IMR-90 (cell line): Measurements from ENCODE around the gene C16orf92. TPM values are rescaled to one million over a fixed set of nuclear protein-coding genes. Genes with fewer than 3 reads are reported as not detected.

Experiments used
- ATAC-seq: fragments of 200-7000 bp; cut with Tn5 transposase; 2 replicates; pipeline ENCODE4 v1.9.1; 2020; ENCODE audit warnings: low read depth, mild to moderate bottlenecking, moderate library complexity
- BruUV-seq: library from RNA; stranded (reverse); fragments of 400-500 nt; replicated peaks from 2 replicates; lab custom pipeline; 2021; lab: Mats Ljungman, UMichigan
- CTCF ChIA-PET: fragments of 300-600 bp; formaldehyde crosslinking; extraction: SDS; loops from one replicate; lab custom pipeline; 2021; ENCODE audit warnings: antibody characterized with exemption; lab: Yijun Ruan, JAX
- POLR2A ChIA-PET: fragments of 300-600 bp; sonication (Branson Sonifier 250); formaldehyde crosslinking; loops from one replicate; lab custom pipeline; 2022; ENCODE audit warnings: antibody characterized with exemption; ENCODE audit not compliant: unreplicated experiment; lab: Charles Lee
- DNase-seq: peaks from one replicate; pipeline ENCODE4 v3.0.0; 2013
- H2AFZ ChIP-seq: replicated peaks from 2 replicates; pipeline ENCODE3; 2013; ENCODE audit warnings: low read length, mild to moderate bottlenecking; ENCODE audit not compliant: poor library complexity
- H2AK5ac ChIP-seq: 2 replicates; pipeline ENCODE4 v1.6.1; 2013; ENCODE audit warnings: low read depth, low read length, inconsistent platforms
- H2AK9ac ChIP-seq: replicated peaks from 2 replicates; pipeline ENCODE3; 2013; ENCODE audit warnings: mild to moderate bottlenecking, low read depth, low read length, moderate library complexity; ENCODE audit not compliant: poor library complexity
- H2BK120ac ChIP-seq: 2 replicates; pipeline ENCODE4 v1.6.1; 2013; ENCODE audit warnings: low read depth, low read length, inconsistent platforms
- H2BK15ac ChIP-seq: 3 replicates; pipeline ENCODE4 v1.6.1; 2013; ENCODE audit warnings: low read depth, low read length, inconsistent platforms
- H2BK20ac ChIP-seq: 2 replicates; pipeline ENCODE4 v1.6.1; 2013; ENCODE audit warnings: low read depth, mild to moderate bottlenecking, inconsistent platforms, low read length, moderate library complexity
- H2BK5ac ChIP-seq: 2 replicates; pipeline ENCODE4 v1.6.1; 2013; ENCODE audit warnings: mild to moderate bottlenecking, low read depth, low read length, inconsistent platforms; ENCODE audit not compliant: poor library complexity, severe bottlenecking
- H3K14ac ChIP-seq: replicated peaks from 2 replicates; pipeline ENCODE4 v1.6.1; 2013; ENCODE audit warnings: low read depth, low read length, inconsistent platforms
- H3K18ac ChIP-seq: 2 replicates; pipeline ENCODE4 v1.6.1; 2013; ENCODE audit warnings: low read depth, low read length, control low read depth
- H3K23ac ChIP-seq: 2 replicates; pipeline ENCODE4 v1.6.1; 2013; ENCODE audit warnings: low read depth, low read length, inconsistent platforms
- H3K27ac ChIP-seq: 2 replicates; pipeline ENCODE4 v1.5.1; 2013; ENCODE audit warnings: mild to moderate bottlenecking, control low read depth, low read length; ENCODE audit not compliant: insufficient read depth
- H3K27me3 ChIP-seq: 2 replicates; pipeline ENCODE4 v1.6.1; 2013; ENCODE audit warnings: low read length; ENCODE audit not compliant: control insufficient read depth, insufficient read depth
- H3K36me3 ChIP-seq: 2 replicates; pipeline ENCODE4 v1.6.1; 2013; ENCODE audit warnings: low read length, mixed read lengths; ENCODE audit not compliant: control insufficient read depth, insufficient read depth
- H3K4ac ChIP-seq: 2 replicates; pipeline ENCODE4 v1.6.1; 2013; ENCODE audit warnings: low read depth, low read length, inconsistent platforms
- H3K4me1 ChIP-seq: 2 replicates; pipeline ENCODE4 v1.6.1; 2013; ENCODE audit warnings: low read length, mixed read lengths; ENCODE audit not compliant: control insufficient read depth, insufficient read depth
- H3K4me2 ChIP-seq: 2 replicates; pipeline ENCODE4 v1.6.1; 2013; ENCODE audit warnings: low read depth, mild to moderate bottlenecking, control low read depth, low read length, moderate library complexity
- H3K4me3 ChIP-seq: 2 replicates; pipeline ENCODE4 v1.5.1; 2013; ENCODE audit warnings: low read depth, mild to moderate bottlenecking, control low read depth, low read length, moderate library complexity; ENCODE audit not compliant: insufficient read depth
- H3K56ac ChIP-seq: 2 replicates; pipeline ENCODE4 v1.6.1; 2013; ENCODE audit warnings: low read length, inconsistent platforms; ENCODE audit not compliant: insufficient read depth; ENCODE audit errors: extremely low read depth
- H3K79me1 ChIP-seq, 2 experiments: 2 replicates each; pipeline ENCODE4 v1.6.1; 2013; ENCODE audit warnings: low read length in 2 of 2, inconsistent platforms in 1 of 2, low read depth in 1 of 2
- H3K9ac ChIP-seq: 2 replicates; pipeline ENCODE4 v1.6.1; 2013; ENCODE audit warnings: low read depth, low read length, control low read depth
- H3K9me1 ChIP-seq: 2 replicates; pipeline ENCODE4 v1.6.1; 2013; ENCODE audit warnings: low read length, inconsistent platforms; ENCODE audit not compliant: insufficient read depth
- H3K9me3 ChIP-seq: 2 replicates; pipeline ENCODE4 v1.6.1; 2013; ENCODE audit warnings: low read length; ENCODE audit not compliant: control insufficient read depth, insufficient read depth
- H4K20me1 ChIP-seq: 2 replicates; pipeline ENCODE4 v1.6.1; 2013; ENCODE audit warnings: low read length, inconsistent platforms; ENCODE audit not compliant: insufficient read depth
- H4K5ac ChIP-seq: 2 replicates; pipeline ENCODE4 v1.6.1; 2013; ENCODE audit warnings: mild to moderate bottlenecking, low read depth, low read length, control low read depth
- H4K8ac ChIP-seq, 2 experiments: 2 replicates each; pipeline ENCODE4 v1.6.1; 2013; ENCODE audit warnings: low read depth in 2 of 2, low read length in 2 of 2, control low read depth in 1 of 2, inconsistent platforms in 1 of 2
- H4K91ac ChIP-seq: 2 replicates; pipeline ENCODE4 v1.6.1; 2013; ENCODE audit warnings: low read depth, low read length, inconsistent platforms; ENCODE audit not compliant: insufficient read depth
- BHLHE40 ChIP-seq: fragments of 150-350 bp; IDR thresholded peaks from 2 replicates; pipeline ENCODE4 v1.6.1; 2016; ENCODE audit warnings: mild to moderate bottlenecking, low read depth, low read length
- CEBPB ChIP-seq: IDR thresholded peaks from 2 replicates; pipeline ENCODE4 v1.6.1; 2012; ENCODE audit warnings: low read depth, low read length, improper control_type of control experiment
- CHD1 ChIP-seq: IDR thresholded peaks from 2 replicates; pipeline ENCODE4 v1.6.1; 2012; ENCODE audit warnings: low read depth, low read length, improper control_type of control experiment
- CTCF ChIP-seq: conservative IDR thresholded peaks from 2 replicates; pipeline ENCODE4 v1.5.1; 2012; ENCODE audit warnings: mild to moderate bottlenecking, low read depth, low read length, improper control_type of control experiment
- ELK1 ChIP-seq: fragments of 150-350 bp; IDR thresholded peaks from 2 replicates; pipeline ENCODE4 v1.6.1; 2016; ENCODE audit warnings: low read depth, mild to moderate bottlenecking, low read length, moderate library complexity, borderline replicate concordance
- MAFK ChIP-seq: IDR thresholded peaks from 2 replicates; pipeline ENCODE4 v1.6.1; 2012; ENCODE audit warnings: low read depth, low read length, improper control_type of control experiment
- MAZ ChIP-seq: IDR thresholded peaks from 2 replicates; pipeline ENCODE4 v1.6.1; 2012; ENCODE audit warnings: low read depth, mild to moderate bottlenecking, low read length, improper control_type of control experiment, moderate library complexity, borderline replicate concordance
- MXI1 ChIP-seq: IDR thresholded peaks from 2 replicates; pipeline ENCODE4 v1.6.1; 2012; ENCODE audit warnings: low read depth, mild to moderate bottlenecking, low read length, moderate library complexity, borderline replicate concordance
- NFE2L2 ChIP-seq: fragments of 150-350 bp; IDR thresholded peaks from 2 replicates; pipeline ENCODE4 v1.6.1; 2016; ENCODE audit warnings: low read depth, mild to moderate bottlenecking, low read length
- POLR2A ChIP-seq: IDR thresholded peaks from 2 replicates; pipeline ENCODE4 v1.6.1; 2012; ENCODE audit warnings: mild to moderate bottlenecking, low read depth, low read length
- RAD21 ChIP-seq: IDR thresholded peaks from 2 replicates; pipeline ENCODE4 v1.6.1; 2012; ENCODE audit warnings: low read length, improper control_type of control experiment
- RCOR1 ChIP-seq: IDR thresholded peaks from 2 replicates; pipeline ENCODE4 v1.6.1; 2012; ENCODE audit warnings: mild to moderate bottlenecking, low read length, improper control_type of control experiment; ENCODE audit not compliant: insufficient replicate concordance
- RFX5 ChIP-seq: IDR thresholded peaks from 2 replicates; pipeline ENCODE4 v1.8.0; 2012; ENCODE audit warnings: low read depth, mild to moderate bottlenecking, low read length, moderate library complexity
- SMC3 ChIP-seq: fragments of 150-350 bp; IDR thresholded peaks from 2 replicates; pipeline ENCODE4 v1.6.1; 2016; ENCODE audit warnings: low read depth, mild to moderate bottlenecking, antibody characterized with exemption, low read length, moderate library complexity
- USF2 ChIP-seq: fragments of 150-350 bp; IDR thresholded peaks from 2 replicates; pipeline ENCODE4 v1.6.1; 2017; ENCODE audit warnings: mild to moderate bottlenecking, antibody characterized with exemption, low read length, low read depth
- WGBS, 2 experiments: methylation state at CpG; one replicate each; pipeline versions ENCODE4 v1.1.5 to v1.1.7; 2013; ENCODE audit warnings: missing lambda C conversion rate in 2 of 2; ENCODE audit not compliant: insufficient read length in 1 of 2; ENCODE audit errors: extremely low coverage in 2 of 2; 5-methylcytosine and 5-hydroxymethylcytosine counted together
- dilution Hi-C: fragments of 300-500 bp; cut with HindIII; formaldehyde crosslinking; loops from one replicate; pipeline ENCODE4 v1.14.3; 2018; ENCODE audit warnings: low sequenced_read_pairs; ENCODE audit not compliant: unreplicated experiment
- in situ Hi-C: fragments of 300-500 bp; cut with MboI; formaldehyde crosslinking; loops from 3 replicates; pipeline ENCODE4 v1.14.3; 2019; ENCODE audit warnings: low sequenced_read_pairs, inconsistent platforms, mixed read lengths
- intact Hi-C: fragments of 100-400 bp; cut with micrococcal nuclease; formaldehyde crosslinking; loops from 2 replicates; pipeline ENCODE4 v1.10.0; 2022
- polyA plus RNA-seq, 3 experiments: library from polyadenylated mRNA; depleted of rRNA; stranded (reverse); fragments of >200 nt; gene quantifications; 2 replicates each; pipeline ENCODE4 v1.2.3, GENCODE V29; 2012; ENCODE audit warnings: low replicate concordance in 1 of 3
- total RNA-seq: library from RNA; depleted of rRNA; stranded (reverse); fragments of >200 nt; gene quantifications from 2 replicates; pipeline ENCODE4 v1.2.3, GENCODE V29; 2012

The C16orf92 gene
- total and polyA plus RNA-seq, 2 of the 4 experiments (the other 2 are of a cell fraction) = not detected

- TF ChIP-seq USF2 (no peak), CHD1 (no peak), RAD21 (no peak), CTCF (no peak), RFX5 (no peak), NFE2L2 (no peak), SMC3 (no peak), POLR2A (no peak), ELK1 (no peak), CEBPB (no peak), BHLHE40 (no peak), MAZ (no peak), RCOR1 (no peak), MXI1 (no peak), MAFK (no peak)
These were observed 6.3 kb upstream of the C16orf92 start for GRCh38 chr16:30016555-30017276.

More at GRCh38 chr16:30016555-30017276, 6.3 kb upstream of the C16orf92 start:
- no peak overlapping the region for H3K23ac ChIP-seq
- dilution Hi-C loops = no loop called here
- no peak overlapping the region for H3K9ac ChIP-seq
- no peak overlapping the region for H2AFZ ChIP-seq
- BruUV-seq = no TSS peak
- no peak overlapping the region for H2AK5ac ChIP-seq
- H4K5ac ChIP-seq = no peak overlapping the region
- ChIA-PET POLR2A (no interaction called here), CTCF (no interaction called here)
- no peaks in the 10 kb centered on the region for H3K79me1 ChIP-seq
- H3K14ac ChIP-seq = no peak overlapping the region
- no CpG with 5 or more reads among the region's 8 CpGs for WGBS, 2 experiments
- no peak overlapping the region for H2BK20ac ChIP-seq
- no peak overlapping the region for H2BK15ac ChIP-seq
- no peak overlapping the region for H3K18ac ChIP-seq
- no peaks in the 10 kb centered on the region for H4K20me1 ChIP-seq
- intact Hi-C loops = no loop called here
- H3K9me1 ChIP-seq = no peaks in the 10 kb centered on the region
- no peaks in the 10 kb centered on the region for H3K4me1 ChIP-seq
- H3K27me3 ChIP-seq = peaks cover 6% of the 10 kb centered on the region
- no peak for ATAC-seq
- H4K91ac ChIP-seq = no peak overlapping the region
- no peak overlapping the region for H3K4me2 ChIP-seq
- no peak overlapping the region for H2BK5ac ChIP-seq
- no peaks in the 10 kb centered on the region for H3K36me3 ChIP-seq
- no peak for DNase-seq
- H2AK9ac ChIP-seq = no peak overlapping the region
- no peak overlapping the region for H4K8ac ChIP-seq
- no peak overlapping the region for H3K4me3 ChIP-seq
- no peak overlapping the region for H3K56ac ChIP-seq
- no peaks in the 10 kb centered on the region for H3K9me3 ChIP-seq
- H2BK120ac ChIP-seq = no peak overlapping the region
- no peak overlapping the region for H3K4ac ChIP-seq
- in situ Hi-C loops = no loop called here
- H3K27ac ChIP-seq = no peak overlapping the region
